T-helper 22 cell (primary cell): ENCODE results near the gene TBC1D16.
"Not testable (repeated sequence)": the region's sequence is repeated elsewhere in the genome, so short reads cannot be mapped to it uniquely, and the experiment has no call there.

Experiments used
- DNase-seq: peaks from one replicate; pipeline ENCODE4 v3.0.0-alpha.2; 2020; ENCODE audit warnings: low read depth

TBC1D16 gene

DNA sequence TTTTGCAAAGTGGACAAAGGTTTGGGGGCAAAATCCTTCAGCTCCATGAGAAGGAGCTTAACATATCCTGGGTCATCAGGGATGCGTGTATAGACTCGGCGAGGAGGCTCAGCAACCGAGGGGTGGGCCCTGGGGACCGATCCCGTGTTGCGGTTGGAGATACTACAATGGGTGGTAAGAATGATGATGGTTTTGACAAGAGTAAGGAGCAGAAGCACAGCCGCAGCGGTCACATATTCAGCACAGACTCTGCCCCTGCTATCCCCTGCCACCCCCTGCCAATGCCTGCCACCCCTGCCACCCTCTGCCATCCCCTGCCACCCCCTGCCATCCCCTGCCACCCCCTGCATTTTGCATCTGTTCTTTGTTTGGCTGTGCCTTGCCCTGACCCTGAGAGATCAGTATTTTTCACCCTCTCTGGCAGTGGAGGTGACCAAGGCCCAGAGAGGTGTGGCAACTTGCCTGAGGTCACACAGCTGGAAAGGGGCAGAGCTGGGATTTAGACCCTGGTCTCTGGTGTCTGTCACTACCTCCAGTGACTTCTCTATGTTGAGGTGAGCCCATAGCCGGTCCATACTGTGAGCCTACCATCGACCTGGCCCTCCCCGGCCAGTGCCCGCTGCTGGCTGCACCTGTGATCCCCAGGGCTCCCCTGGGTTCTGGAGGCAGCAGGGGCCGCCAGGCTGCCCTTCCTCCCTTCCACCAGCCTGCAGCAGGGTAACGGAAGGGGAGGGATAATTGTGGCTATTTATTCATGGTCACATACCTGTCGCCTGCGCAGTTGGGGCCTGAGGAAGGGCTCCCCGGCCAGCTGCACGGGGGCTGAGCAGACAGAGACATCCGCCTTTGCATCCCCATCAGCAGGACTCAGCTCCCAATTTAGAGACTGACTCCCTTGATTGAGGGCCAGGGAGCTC is 121.5 kb downstream of the TBC1D16 start:
- no peak for DNase-seq

DNA sequence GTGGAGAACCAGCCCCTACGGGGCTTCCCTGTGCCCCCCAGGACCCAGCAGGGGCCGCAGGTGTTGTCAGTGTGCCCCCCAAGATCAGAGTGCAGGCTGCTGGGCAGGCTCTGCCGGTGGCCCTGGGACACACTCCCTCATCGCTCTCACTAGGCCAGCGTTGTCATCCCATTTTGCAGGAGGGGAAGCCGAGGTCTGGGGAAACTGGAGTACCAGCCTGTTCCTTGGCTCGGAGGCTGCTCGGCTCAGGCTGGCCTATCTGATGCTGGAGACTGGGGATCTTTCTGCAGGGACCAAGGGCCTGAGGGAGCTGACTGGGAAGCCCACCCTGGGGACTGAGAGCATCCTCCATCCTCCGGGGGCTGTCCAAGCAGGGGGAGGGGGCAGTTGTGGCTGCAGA is 122.2 kb downstream of the TBC1D16 start:
- no peak for DNase-seq

DNA sequence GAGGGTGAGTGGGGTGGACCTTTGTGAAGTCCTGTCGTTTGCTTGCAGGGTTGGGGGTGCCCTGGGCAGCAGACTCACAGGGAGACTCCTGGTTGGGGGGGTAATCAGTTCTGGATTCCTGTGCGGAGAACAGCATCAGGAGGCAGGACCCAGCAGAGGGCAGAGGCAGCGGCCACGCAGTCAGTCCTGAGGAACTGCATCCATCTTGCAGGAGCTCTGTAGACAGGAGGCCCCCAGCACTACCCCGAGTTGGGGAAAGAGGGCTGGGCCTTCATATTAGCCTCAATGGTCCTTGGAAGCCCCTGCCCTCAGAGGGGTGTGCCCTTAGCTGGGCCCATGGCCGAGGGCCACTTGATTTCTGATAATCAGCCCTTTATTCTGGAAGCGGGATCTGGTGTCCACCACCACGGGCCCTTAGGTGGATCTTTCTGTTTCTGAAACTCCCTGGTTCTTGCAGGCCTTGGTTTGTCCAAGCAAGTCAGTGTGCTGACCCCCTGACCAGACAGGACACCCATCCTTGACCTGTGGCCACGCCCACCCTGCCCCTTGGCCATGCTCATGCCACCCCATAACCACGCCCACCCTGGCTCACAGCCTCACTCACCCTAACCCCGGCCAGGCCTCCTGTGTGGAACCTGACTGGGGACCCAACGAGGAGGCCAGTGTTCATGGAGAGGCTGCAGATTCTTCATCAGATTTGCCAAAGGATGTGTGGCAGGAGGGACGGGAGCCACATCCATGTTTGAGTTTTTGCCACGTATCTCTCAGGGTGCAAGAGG is 122.9 kb downstream of the TBC1D16 start:
- DNase-seq, result no peak

DNA sequence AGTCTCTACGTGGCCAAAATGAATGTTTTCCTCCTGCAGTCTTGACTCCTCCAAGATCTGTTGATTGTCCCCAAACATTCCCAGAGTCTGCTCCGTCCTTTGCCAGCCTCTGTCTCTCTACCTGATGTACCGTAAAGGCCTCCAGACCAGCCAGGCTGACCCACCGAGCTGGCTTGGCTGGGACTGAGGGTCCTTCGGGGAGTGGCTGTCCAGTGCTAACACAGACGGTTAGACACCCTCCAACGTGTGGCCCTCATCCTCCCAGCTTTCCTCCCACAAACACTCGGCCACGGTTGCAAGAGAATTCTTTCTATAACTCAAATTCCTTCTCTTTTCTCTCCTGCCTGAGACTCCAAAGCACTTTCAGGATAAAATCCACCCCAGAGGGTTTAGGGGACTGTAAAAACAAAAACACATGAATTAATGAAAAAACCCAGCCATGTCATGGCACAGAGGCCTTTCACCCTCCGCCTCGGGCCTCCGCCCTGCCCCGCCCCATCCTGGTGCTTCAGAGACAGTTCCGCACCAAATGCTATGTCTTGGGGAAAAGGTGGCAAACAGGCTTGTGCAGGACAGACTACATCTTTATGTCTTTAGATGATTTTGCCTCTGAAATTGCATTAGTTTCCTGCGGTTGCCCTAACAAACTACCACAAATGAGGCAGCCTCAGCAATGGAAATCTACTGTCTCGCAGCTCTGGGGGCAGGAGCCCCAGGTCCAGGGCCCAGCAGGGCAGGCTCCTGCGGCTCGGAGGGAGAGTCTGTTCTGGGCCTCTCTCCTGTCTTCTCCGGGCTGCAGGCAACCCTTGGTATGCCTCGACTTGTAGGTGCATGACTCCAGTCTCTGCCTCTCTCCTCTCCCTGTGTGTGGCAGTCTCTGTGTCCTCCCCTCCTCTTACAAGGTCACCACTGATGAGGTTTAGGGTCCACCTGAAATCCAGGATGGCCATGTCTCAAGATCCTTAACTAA is 124.0 kb downstream of the TBC1D16 start:
- DNase-seq, result no peak

DNA sequence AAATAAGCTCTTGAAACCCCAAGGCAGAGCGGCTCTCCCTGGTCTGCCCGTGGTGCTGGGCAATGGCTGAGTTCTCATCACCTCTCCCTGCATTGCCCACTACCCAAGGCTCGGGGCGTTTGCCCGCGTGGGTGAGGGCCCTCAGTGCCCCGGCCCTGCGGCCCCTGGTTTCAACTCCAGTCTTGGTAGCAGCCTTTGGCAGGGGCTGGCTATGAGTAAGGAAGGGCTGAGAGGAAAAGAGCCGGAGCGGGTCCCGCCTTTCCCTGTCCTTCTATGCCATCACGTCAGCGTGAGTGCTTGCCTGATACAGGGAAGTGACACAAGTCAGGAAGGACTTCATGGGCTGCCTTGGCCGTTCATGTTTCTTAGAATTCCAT is 124.7 kb downstream of the TBC1D16 start:
- DNase-seq, result no peak

DNA sequence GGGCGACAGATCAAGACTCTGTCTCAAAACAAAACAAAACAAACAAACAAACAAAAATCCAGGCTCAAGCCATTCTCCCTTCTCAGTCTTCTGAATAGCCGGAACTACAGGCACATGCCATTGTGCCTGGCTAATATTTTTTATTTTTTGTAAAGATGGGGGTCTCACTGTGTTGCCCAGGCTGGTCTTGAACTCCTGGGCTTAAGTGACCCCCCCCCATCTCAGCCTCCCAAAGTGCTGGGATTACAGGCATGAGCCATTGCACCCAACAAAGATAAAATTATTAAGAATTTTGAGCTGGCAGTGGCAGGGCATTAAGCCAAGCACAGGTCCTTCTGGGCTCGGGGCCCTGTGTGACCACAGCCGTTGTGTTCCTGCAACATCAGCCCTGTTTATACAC is 126.6 kb downstream of the TBC1D16 start:
- DNase-seq, result no peak

DNA sequence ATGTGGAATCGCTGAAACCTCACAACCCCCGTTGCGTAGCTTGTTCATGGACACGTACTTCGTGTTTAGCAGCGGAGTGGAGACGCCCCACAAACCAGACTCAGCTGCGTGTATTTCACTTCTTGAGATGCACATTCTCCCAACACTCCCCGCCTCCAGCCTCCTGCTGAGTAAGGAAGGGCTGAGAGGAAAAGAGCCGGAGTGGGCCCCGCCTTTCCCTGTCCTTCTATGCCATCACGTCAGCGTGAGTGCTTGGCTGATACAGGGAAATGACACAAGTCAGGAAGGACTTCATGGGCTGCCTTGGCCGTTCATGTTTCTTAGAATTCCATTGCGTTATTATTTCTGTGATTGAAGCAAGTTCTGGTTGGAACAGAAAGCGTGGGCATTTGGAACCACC is 127.8 kb downstream of the TBC1D16 start:
- no peak for DNase-seq

DNA sequence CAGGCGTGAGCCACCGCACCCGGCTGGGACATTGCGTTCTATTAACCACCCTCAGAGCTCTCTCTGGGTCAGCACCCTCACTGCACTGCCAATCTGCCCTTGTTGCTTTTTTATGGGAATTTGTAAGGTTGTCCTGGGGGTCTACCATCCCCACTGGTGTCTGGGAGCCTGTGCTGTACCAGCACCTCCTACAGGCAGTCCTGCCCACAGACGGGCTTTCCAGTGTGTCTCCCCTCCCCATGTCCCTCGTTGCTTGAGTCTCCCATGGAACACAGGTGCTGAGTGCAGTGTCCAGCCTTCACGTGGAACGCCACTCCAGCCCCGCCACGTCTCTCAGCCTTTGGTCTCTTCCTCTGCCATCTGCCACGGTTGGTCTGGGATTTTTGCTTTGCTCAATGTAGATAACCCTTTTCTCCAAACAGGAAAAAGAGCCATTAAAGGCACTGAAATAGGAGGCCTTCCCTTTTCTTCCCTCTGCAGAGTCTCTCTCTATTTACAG is 128.4 kb downstream of the TBC1D16 start:
- DNase-seq, result no peak

DNA sequence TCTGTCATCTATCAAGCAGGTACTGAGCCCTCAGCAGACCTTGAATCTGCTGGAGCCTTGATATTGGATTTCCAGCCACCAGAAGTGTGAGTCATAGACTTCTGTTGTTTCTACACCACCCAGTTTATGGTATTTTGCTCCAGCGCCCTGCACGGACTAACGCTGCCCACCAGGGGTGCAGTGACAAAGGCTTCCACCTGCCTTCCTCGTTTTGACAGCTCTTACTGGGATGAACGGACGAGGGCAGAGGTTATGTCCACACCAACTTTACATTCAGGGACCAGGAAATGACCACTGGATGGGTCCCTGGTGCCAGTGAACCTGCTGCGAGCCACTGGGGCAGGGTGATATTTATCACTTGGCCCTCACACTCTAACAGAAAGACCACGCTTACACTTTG is 129.8 kb downstream of the TBC1D16 start:
- no peak for DNase-seq

DNA sequence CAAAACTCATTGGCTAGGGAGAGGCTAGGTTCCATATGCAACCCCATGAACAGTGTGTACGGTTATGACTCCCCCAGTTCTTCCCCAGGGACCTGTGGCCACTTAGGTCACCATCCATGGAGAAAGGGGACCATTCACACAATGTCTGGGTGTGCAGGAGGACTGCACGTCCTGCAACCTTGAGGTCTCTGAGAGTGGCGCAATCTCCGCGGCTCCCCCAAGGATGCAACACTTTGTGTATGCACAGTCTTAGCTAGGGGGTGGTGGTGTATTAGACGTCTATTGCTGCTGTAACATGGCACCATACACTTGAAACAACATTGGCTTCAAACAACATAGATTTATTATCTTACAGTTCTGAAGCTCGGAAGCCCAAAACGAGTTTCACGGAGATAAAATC is 130.8 kb downstream of the TBC1D16 start:
- DNase-seq, result no peak

DNA sequence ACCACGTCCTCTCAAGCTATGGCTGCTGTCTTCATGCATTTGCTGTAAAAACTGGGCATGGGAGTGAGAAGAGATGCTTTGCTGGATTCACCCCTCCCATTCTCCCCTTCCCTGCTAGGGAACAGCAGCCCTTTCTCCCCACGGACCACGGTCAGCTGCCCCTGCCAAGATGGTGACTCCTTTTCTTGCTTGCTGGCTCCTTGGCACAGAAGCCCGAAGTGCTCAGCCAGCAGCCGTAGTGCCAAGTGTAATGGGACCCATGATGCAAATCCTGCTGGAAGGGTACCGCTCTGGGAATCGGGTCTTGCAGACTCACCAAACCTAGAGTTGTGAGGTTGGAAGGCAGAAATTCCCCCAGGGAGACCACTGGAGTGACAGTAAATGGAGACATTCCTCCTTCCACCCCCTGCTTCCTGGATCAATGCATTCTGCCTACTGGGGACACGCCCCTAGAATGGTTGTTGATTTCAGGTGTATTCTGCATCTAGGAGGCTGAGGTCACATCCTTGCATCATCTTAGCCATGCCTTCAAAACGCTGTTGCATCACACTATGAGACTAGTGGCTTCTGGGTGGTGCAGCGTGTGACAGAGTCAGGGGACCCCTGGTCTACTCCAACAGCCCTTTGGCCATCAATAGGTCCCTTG is 133.4 kb downstream of the TBC1D16 start:
- DNase-seq, result no peak

DNA sequence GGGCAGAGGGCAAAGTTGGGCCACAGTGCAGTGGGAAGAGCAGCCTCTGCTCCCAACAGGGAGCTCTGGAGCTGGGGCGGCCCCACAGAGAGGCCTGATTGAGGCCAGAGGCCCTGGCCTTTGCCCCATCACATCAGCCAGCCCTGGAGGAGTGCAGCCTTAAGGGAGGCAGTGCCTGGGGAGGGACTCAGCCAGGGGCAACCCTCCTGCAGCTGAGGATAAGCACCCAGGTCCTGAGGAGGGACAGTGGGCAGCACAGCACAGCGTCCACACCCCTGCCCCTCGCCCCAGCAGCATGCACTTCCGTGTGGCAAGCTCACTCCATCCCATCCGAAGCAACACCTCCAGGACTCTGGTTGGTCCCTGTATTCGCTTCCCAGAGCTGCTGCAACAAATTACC is 134.5 kb downstream of the TBC1D16 start:
- no peak for DNase-seq

DNA sequence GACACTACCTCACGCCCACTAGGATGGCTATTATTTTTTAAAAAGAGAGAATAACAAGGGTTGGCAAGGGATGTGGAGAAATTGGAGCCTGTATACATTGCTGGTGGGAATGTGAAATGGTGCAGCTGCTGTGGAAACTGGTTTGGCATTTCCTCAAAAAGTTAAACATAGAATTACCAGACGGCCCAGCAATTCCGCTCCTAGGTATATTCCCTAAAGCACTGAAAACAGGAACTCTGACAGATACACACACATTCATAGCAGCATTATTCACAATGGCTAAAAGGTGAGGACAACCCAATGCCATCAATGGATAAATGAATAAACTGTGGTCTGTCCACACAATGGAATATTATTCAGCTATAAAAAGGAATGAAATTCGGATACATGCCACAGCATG is 136.1 kb downstream of the TBC1D16 start:
- no peak for DNase-seq

DNA sequence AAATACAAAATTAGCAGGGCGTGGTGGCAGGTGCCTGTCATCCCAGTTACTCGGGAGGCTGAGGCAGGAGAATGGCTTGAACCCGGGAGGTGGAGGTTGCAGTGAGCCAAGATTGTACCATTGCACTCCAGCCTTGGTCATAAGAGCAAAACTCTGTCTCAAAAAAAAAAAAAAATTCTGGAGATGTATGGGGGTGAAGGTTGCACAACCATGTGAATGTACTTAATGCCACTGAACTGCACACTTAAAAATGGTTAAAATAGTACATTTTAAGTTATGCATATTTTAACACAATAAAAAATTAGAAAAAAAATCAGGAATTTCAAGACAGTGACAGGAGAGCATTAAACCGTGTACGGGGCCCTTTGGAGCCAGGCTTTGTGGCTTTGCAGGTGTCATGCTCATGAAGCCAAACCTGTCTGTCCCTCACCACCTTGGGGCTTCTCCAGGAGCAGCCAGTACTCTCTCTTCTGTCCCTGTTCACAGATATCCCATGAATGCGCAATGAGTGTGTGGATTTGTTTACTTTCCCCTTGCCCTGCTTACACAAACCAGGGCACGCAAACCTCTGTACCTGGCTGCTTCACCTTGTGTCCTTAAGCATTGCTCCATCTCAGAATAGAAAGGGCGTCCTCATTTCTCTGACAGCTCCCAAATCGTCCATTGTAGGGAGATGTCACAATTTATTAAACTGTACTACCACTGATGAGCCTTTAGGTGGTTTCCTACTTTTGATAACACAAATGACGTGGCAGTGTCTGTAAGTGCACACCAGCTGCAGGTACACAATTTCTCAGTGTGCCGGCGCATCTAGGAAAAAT is 138.2 kb downstream of the TBC1D16 start:
- DNase-seq, result no peak

DNA sequence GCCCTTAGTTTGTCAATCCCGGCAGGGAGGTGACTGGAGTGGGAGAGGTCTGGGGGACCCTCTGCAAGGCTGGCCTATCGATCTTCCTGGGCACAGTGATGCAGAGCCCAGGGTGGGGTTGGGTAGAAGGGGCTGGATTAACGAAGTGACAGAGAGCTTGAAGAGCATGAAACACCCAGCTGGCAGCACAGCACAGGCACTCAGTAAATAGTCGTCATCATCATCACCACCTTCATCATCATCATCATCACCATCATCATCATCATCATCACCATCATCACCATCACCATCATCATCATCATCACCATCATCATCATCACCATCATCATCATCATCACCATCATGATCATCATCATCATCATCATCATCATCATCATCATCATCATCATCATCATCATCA is 142.2 kb downstream of the TBC1D16 start:
- not testable (repeated sequence) for DNase-seq

DNA sequence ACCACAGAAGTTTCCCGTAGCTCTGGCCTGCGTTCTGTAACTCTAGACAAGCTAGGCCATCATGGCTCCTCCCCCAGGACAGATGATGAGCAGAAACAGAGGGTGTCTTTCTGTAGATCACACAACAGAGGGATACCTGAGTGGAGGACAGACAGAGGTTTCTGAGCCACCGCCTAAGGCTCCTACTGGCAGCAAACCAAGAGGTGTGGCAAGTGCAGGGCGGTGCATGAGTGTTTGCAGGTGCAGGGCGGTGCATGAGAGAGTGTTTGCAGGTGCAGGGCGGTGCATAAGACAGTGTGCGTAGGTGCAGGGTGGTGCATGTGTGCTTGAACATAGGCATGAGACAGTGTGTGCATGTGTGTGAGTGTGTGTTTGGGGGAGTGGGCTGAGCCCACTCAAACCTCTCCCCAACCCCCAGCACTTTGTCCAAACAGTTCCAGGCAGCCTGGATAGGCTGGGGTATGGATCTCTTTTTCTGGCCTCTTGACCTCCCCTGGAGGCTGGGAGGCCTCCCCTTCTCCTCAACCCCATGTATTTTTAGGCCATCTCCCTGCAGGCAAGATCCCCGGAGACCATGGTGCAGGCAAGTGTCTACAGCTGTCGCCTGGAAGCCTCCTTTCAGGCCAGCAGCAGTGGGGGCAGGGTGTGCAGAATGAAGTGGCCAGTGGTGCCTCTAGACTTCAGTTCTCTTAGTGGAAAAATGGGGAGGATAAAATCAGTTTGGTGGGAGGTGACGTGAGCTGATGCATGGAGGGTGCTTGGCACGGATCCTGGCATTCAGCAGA is 143.0 kb downstream of the TBC1D16 start:
- DNase-seq, result no peak

DNA sequence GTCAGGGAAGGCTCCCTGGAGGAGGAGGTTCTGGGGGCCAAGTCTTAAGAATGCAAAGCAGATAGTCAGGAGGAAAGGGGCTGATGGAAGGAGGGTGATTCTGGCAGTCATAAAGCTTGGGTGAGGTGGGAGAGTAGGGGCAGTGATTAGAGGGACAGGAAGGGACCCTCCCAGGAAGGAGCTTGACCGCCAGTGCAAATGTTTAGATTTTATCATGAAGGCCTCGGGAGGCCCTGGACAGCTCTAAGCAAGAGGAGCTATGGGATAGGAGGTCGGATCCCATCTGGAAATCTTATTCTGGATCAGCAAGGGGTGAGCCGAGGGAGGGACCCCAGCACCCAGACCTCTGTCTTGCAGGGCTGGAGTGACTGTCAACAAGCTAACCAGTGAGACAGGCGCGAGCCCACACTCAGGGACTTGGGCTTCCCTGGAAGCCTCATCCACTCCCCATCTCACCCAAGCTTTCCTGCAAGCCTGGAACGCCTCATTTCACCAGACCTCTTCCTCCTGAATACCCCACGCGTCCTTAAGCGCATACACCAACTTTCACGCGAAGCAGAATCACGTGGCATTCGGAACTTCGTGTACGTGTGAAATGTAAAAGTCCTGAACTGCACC is 144.4 kb downstream of the TBC1D16 start:
- DNase-seq, result no peak

DNA sequence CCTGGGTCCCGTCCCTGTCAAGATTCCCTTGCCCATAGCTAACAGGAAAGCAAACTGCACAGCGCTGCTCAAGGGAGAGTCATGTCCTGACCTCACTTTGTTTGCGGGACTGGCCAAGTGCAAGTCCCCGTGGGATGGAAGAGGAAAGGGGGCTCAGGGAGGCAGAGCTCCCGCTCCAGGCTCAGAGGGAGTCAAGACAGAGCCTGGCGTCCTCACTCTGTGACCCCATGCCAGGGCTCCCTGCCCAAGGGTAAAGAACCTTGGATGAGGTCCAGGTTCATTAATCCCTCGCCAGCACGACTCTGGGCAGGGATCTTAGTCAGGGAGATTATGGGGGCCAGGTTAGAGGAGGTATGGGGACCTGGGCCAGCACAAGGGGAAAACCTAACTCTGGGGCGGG is 145.0 kb downstream of the TBC1D16 start:
- DNase-seq, result no peak
